Measurements from ENCODE around the gene MICA. TPM values are rescaled to one million over a fixed set of nuclear protein-coding genes. Genes with fewer than 3 reads are reported as not detected.

The MICA gene
- total and polyA plus RNA-seq, 9 of the 15 experiments (the other 6 are each of a cell fraction or from before 2014, with no cell fraction given), result 11.8 to 24.6 (median 16.7) TPM

GRCh38 chr6:31366693-31367470, 36.5 kb upstream of the MICA start:
- ChIA-PET CTCF (ENCODE audit: low intra/inter-chr PET ratio) (interaction anchor here (0.6 to 3.7 kb wide), 4 partner anchors 170 to 331 kb away, joined by 3 to 29 read pairs (median 10); no protein-coding TSS in a partner anchor), POLR2A (interaction anchor here (0.8 to 1.8 kb wide), 9 partner anchors 10 to 237 kb away, joined by 3 to 17 read pairs (median 3); partner anchors contain the start of gene TCF19)
- ATAC-seq, result peak; percentile 100
- H3K27me3 ChIP-seq (ENCODE audit: control insufficient read depth in 2 of 2, insufficient read depth in 2 of 2, low read length in 2 of 2), result peaks cover 15 to 28% of the 10 kb centered on the region in 2 experiments
- peak; percentile 88 to 95 (median 90) for DNase-seq (ENCODE audit: extremely low read depth in 1 of 4, low spot score in 3 of 4)
- no peaks in the 10 kb centered on the region for H3K9me1 ChIP-seq (ENCODE audit: control insufficient read depth, insufficient read depth, low read length)
- H3K27ac ChIP-seq (ENCODE audit: extremely low read depth, low read depth, low read length), result no peak overlapping the region
- no peaks in the 10 kb centered on the region for H3K36me3 ChIP-seq (ENCODE audit: control insufficient read depth, insufficient read depth, low read length)
- H3K4me3 ChIP-seq, result no peak overlapping the region
- H4K20me1 ChIP-seq (replicated peaks; ENCODE audit: control insufficient read depth, insufficient read depth, low read length), result no peaks in the 10 kb centered on the region
- no peaks in the 10 kb centered on the region for H3K79me2 ChIP-seq (ENCODE audit: control insufficient read depth, insufficient read depth, low read length)
- intact Hi-C loops (cut with micrococcal nuclease) (loop anchor here (1.0 kb wide), 3 partner anchors 170 to 230 kb away; no protein-coding TSS in a partner anchor), in situ Hi-C loops (cut with MboI) (loop anchor here (5.0 kb wide), 2 partner anchors 170 to 230 kb away; partner anchors contain the start of gene PSORS1C2)
- peak overlapping the region; percentile 52 for H3K4me2 ChIP-seq (ENCODE audit: insufficient read depth, low read length)
- H3K9me3 ChIP-seq (replicated peaks; ENCODE audit: control insufficient read depth, insufficient read depth, low read depth, low read length), result no peaks in the 10 kb centered on the region
- peak; percentile 99 for FAIRE-seq
- no TSS peak for BruUV-seq (replicated peaks)
- WGBS (ENCODE audit: insufficient coverage, low coverage, missing lambda C conversion rate), result 11% methylated on average over 30 of the region's 30 CpGs
- peak overlapping the region; percentile 74 for H2AFZ ChIP-seq (ENCODE audit: low read depth, low read length)
- peak overlapping the region in 1 of 2 experiments; percentile 2; a peak in 1 of 4 replicates for H3K9ac ChIP-seq (ENCODE audit: insufficient read depth in 1 of 2, low read depth in 2 of 2, low read length in 2 of 2)
- no peaks in the 10 kb centered on the region for H3K4me1 ChIP-seq (replicated peaks in 1 of 2; ENCODE audit: control insufficient read depth in 2 of 2, insufficient read depth in 2 of 2, low read length in 2 of 2)
- TF ChIP-seq ETV6 (IDR thresholded peaks at IDR 0.05; ENCODE audit: borderline replicate concordance in 1 of 2, low read depth in 2 of 2, low read length in 1 of 2) (no peak), ETV6 (CRISPR knock-in tag; IDR thresholded peaks at IDR 0.05; ENCODE audit: borderline replicate concordance) (no peak), ZNF143 (CRISPR knock-in tag; IDR thresholded peaks at IDR 0.05) (no peak), EGR1 (conservative IDR thresholded peaks at IDR 0.05) (peak; percentile 59; the same call in 1 of the 2 replicates), DEAF1 (CRISPR knock-in tag; IDR thresholded peaks at IDR 0.05) (peak; percentile 90), CC2D1A (IDR thresholded peaks at IDR 0.05) (peak; percentile 82), JUND (IDR thresholded peaks at IDR 0.05; ENCODE audit: borderline replicate concordance, low read depth, low read length) (0 out of 2 replicates have a peak, but pooled peaks have one; percentile 53), JUND (tag; IDR thresholded peaks at IDR 0.05; ENCODE audit: borderline replicate concordance, low read depth, low read length) (peak; percentile 41; the same call in 1 of the 3 replicates), MYC (IDR thresholded peaks at IDR 0.05; ENCODE audit: low read depth, low read length) (peak; percentile 53; the same call in 1 of the 2 replicates), MYC (CRISPR knock-in tag; IDR thresholded peaks at IDR 0.05; ENCODE audit: borderline replicate concordance, low read depth) (no peak), YY1 (IDR thresholded peaks at IDR 0.05; ENCODE audit: borderline replicate concordance in 1 of 3, control insufficient read depth in 1 of 3, extremely low read depth in 1 of 3, insufficient read depth in 3 of 3, insufficient read length in 1 of 3, insufficient replicate concordance in 2 of 3, low read depth in 1 of 3, low read length in 2 of 3) (peak in 1 of 3 experiments; percentile 58), NEUROD1 (IDR thresholded peaks at IDR 0.05; ENCODE audit: borderline replicate concordance, low read depth, low read length, partially characterized antibody) (peak; percentile 33), SMC3 (conservative IDR thresholded peaks at IDR 0.05; ENCODE audit: insufficient read depth, low read depth, low read length) (peak; percentile 98), IRF1 (CRISPR knock-in tag; IDR thresholded peaks at IDR 0.05; ENCODE audit: borderline replicate concordance) (no peak), THRB (CRISPR knock-in tag; conservative IDR thresholded peaks at IDR 0.05) (peak; percentile 48; the same call in 1 of the 2 replicates), ZNF124 (CRISPR knock-in tag; IDR thresholded peaks at IDR 0.05) (no peak)
